Measurements from ENCODE around the gene GALNT2. TPM values are rescaled to one million over a fixed set of nuclear protein-coding genes. Genes with fewer than 3 reads are reported as not detected.

Gene GALNT2
- total RNA-seq, 1 experiment from 2014 or later, result 152 TPM

DNA sequence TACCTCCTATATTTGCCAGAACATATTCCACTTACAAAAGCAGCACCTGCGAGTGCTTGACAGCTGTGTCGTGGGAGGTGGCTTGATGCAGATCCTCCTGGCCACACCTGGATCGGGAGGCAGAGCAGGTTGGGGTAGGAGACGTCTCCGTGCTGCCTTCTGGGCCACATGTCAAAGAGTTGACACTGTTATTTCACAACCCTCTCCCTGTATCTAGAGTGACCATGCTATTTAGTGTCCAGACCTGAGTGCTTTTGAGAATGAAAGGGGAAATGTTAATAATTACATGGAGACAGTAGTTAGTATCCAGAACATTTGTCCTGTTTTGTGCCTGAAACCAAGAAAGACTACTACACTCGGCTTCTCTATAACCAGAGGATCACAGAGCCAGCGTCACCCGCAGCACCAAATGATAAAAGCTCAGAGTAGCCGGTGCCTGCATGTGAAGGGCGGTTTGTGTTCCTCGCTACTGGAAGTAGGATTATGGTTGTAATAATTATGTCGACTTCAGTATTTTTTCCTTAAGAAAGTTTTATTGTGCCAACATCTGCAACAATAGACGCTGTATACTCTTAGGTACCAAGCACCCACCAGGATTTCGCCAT is 77.1 kb downstream of the GALNT2 start:
- TF ChIP-seq POLR2AphosphoS5 (IDR thresholded peaks at IDR 0.05; ENCODE audit: low read depth, low read length), result no peak
- no peak for TF ChIP-seq TCF7L2 (IDR thresholded peaks at IDR 0.05; ENCODE audit: low read depth, low read length)
- TF ChIP-seq, protein P1, sequence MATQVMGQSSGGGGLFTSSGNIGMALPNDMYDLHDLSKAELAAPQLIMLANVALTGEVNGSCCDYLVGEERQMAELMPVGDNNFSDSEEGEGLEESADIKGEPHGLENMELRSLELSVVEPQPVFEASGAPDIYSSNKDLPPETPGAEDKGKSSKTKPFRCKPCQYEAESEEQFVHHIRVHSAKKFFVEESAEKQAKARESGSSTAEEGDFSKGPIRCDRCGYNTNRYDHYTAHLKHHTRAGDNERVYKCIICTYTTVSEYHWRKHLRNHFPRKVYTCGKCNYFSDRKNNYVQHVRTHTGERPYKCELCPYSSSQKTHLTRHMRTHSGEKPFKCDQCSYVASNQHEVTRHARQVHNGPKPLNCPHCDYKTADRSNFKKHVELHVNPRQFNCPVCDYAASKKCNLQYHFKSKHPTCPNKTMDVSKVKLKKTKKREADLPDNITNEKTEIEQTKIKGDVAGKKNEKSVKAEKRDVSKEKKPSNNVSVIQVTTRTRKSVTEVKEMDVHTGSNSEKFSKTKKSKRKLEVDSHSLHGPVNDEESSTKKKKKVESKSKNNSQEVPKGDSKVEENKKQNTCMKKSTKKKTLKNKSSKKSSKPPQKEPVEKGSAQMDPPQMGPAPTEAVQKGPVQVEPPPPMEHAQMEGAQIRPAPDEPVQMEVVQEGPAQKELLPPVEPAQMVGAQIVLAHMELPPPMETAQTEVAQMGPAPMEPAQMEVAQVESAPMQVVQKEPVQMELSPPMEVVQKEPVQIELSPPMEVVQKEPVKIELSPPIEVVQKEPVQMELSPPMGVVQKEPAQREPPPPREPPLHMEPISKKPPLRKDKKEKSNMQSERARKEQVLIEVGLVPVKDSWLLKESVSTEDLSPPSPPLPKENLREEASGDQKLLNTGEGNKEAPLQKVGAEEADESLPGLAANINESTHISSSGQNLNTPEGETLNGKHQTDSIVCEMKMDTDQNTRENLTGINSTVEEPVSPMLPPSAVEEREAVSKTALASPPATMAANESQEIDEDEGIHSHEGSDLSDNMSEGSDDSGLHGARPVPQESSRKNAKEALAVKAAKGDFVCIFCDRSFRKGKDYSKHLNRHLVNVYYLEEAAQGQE (IDR thresholded peaks at IDR 0.05; ENCODE audit: insufficient read depth in 1 of 2, low read depth in 2 of 2, low read length in 1 of 2), result no peak
- TF ChIP-seq, protein P2, sequence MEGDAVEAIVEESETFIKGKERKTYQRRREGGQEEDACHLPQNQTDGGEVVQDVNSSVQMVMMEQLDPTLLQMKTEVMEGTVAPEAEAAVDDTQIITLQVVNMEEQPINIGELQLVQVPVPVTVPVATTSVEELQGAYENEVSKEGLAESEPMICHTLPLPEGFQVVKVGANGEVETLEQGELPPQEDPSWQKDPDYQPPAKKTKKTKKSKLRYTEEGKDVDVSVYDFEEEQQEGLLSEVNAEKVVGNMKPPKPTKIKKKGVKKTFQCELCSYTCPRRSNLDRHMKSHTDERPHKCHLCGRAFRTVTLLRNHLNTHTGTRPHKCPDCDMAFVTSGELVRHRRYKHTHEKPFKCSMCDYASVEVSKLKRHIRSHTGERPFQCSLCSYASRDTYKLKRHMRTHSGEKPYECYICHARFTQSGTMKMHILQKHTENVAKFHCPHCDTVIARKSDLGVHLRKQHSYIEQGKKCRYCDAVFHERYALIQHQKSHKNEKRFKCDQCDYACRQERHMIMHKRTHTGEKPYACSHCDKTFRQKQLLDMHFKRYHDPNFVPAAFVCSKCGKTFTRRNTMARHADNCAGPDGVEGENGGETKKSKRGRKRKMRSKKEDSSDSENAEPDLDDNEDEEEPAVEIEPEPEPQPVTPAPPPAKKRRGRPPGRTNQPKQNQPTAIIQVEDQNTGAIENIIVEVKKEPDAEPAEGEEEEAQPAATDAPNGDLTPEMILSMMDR (IDR thresholded peaks at IDR 0.05), result no peak
- TF ChIP-seq SIN3A (IDR thresholded peaks at IDR 0.05; ENCODE audit: borderline replicate concordance, insufficient read depth, low read depth, low read length), result no peak
- H3K36me3 ChIP-seq (ENCODE audit: control insufficient read depth, insufficient read depth, low read length), result no peaks in the 10 kb centered on the region
- H3K4me1 ChIP-seq (ENCODE audit: control insufficient read depth, insufficient read depth, low read length), result no peaks in the 10 kb centered on the region
- no TSS peak for BruUV-seq (replicated peaks)
- ChIA-PET CTCF (no interaction called here), POLR2A (no interaction called here)
- intact Hi-C loops (cut with micrococcal nuclease; ENCODE audit: unreplicated experiment) (no loop called here), in situ Hi-C loops (cut with HindIII; ENCODE audit: low pct_unique_long_range_greater_than_20kb, low sequenced_read_pairs) (no loop called here)
- H3K27me3 ChIP-seq (ENCODE audit: control insufficient read depth, insufficient read depth, low read length), result no peaks in the 10 kb centered on the region
- no peaks in the 10 kb centered on the region for H3K9me3 ChIP-seq (ENCODE audit: control insufficient read depth, insufficient read depth, low read depth, low read length)
- no peak overlapping the region for H3K27ac ChIP-seq (ENCODE audit: low read length)
- H3K4me3 ChIP-seq (ENCODE audit: low read depth in 2 of 2, low read length in 2 of 2), result no peak overlapping the region
- no peak for ATAC-seq
- no peak for DNase-seq (ENCODE audit: low read depth, low spot score)

DNA sequence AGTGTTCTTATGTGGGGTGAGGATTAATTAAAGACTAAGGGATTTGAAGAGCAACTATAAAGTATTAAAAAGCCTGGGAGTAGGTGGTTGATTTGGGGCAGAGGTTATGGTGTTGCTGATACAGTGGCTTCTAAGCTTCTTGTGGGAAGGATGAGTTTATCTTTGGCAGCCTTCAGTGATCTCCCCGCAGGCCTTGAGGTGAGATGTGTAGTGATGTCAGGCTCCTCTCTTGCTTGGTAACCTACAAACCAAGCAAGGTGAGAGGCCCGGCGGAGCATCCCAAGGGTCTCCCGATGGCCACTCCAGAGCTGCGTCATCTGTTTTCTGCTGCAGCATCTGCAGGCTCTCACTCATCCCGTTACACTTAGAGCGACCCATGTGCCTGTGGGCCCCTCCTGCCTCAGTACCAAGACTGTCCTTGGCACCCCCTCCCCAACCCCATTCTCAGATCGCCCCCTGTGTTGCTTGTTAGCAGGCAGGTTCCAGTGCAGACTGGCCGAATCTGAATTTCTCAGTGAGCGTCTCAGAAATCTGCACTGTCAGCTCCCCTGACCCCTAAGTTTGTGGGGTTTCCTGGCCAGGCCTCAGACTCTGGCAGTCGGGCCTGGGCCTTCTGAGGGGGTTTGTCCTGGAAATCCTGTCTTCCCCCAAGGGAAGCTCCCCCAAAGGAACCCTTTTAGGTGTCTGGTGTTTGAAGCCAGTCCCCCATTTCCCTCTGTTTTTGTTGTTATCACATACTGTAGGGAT is 77.9 kb downstream of the GALNT2 start:
- H3K36me3 ChIP-seq (ENCODE audit: control insufficient read depth, insufficient read depth, low read length), result no peaks in the 10 kb centered on the region
- H3K9me3 ChIP-seq (ENCODE audit: control insufficient read depth, insufficient read depth, low read depth, low read length), result no peaks in the 10 kb centered on the region
- no peaks in the 10 kb centered on the region for H3K27me3 ChIP-seq (ENCODE audit: control insufficient read depth, insufficient read depth, low read length)
- POLR2A ChIA-PET, result no interaction called here
- in situ Hi-C loops (cut with HindIII; ENCODE audit: low pct_unique_long_range_greater_than_20kb, low sequenced_read_pairs) (no loop called here), intact Hi-C loops (cut with micrococcal nuclease; ENCODE audit: unreplicated experiment) (no loop called here)
- DNase-seq (ENCODE audit: low read depth, low spot score) (no peak), ATAC-seq (no peak)
- TF ChIP-seq, protein P2 (IDR thresholded peaks at IDR 0.05), result no peak
- TF ChIP-seq TCF7L2 (IDR thresholded peaks at IDR 0.05; ENCODE audit: low read depth, low read length) (no peak), SIN3A (IDR thresholded peaks at IDR 0.05; ENCODE audit: borderline replicate concordance, insufficient read depth, low read depth, low read length) (no peak), POLR2AphosphoS5 (IDR thresholded peaks at IDR 0.05; ENCODE audit: low read depth, low read length) (no peak)
- TF ChIP-seq, protein P1 (IDR thresholded peaks at IDR 0.05; ENCODE audit: insufficient read depth in 1 of 2, low read depth in 2 of 2, low read length in 1 of 2), result no peak
- H3K27ac ChIP-seq (ENCODE audit: low read length), result no peak overlapping the region
- no peaks in the 10 kb centered on the region for H3K4me1 ChIP-seq (ENCODE audit: control insufficient read depth, insufficient read depth, low read length)
- no TSS peak for BruUV-seq (replicated peaks)
- CTCF ChIA-PET, result no interaction called here
- no peak overlapping the region for H3K4me3 ChIP-seq (ENCODE audit: low read depth in 2 of 2, low read length in 2 of 2)
